Mesothelial cell of epicardium (in vitro differentiated cells): ENCODE measurements around the gene TMEM163. TPM values are rescaled to one million over a fixed set of nuclear protein-coding genes. Genes with fewer than 3 reads are reported as not detected.
A peak's percentile ranks its signal among the peaks of the same experiment; 100 is the strongest.

Source experiments
- DNase-seq, 2 experiments: peaks; one replicate each; pipeline ENCODE4 v3.0.0; 2021; ENCODE audit warnings: low spot score in 2 of 2; ENCODE audit not compliant: unreplicated experiment in 2 of 2
- H3K27ac Mint-ChIP-seq: 2 replicates; pipeline ENCODE4 v1.8.0; 2021; ENCODE audit warnings: mixed read lengths
- H3K27me3 Mint-ChIP-seq: 2 replicates; pipeline ENCODE4 v1.8.0; 2021; ENCODE audit warnings: low read depth, mixed read lengths
- H3K36me3 Mint-ChIP-seq: 2 replicates; pipeline ENCODE4 v1.8.0; 2021; ENCODE audit warnings: mixed read lengths
- H3K4me1 Mint-ChIP-seq: 2 replicates; pipeline ENCODE4 v1.8.0; 2021; ENCODE audit warnings: mixed read lengths
- H3K4me3 Mint-ChIP-seq: 2 replicates; pipeline ENCODE4 v1.8.0; 2021; ENCODE audit warnings: mild to moderate bottlenecking, moderate library complexity, mixed read lengths
- H3K9me3 Mint-ChIP-seq: 2 replicates; pipeline ENCODE4 v1.8.0; 2021; ENCODE audit warnings: mixed read lengths
- total RNA-seq: library from RNA; stranded (reverse); gene quantifications from 3 replicates; pipeline ENCODE4 v1.2.1, GENCODE V29; 2021
- TF ChIP-seq, protein P1 (sequence below): fragments of 200-600 bp; sonication (generic); IDR thresholded peaks from one replicate; pipeline ENCODE4 v1.5.0; 2021; ENCODE audit warnings: antibody characterized with exemption; ENCODE audit not compliant: unreplicated experiment

TMEM163 gene
- total RNA-seq, 1 donor from 2014 or later, result 0.47 TPM

GRCh38 chr2:134550566-134551164 is 168.1 kb downstream of the TMEM163 start:
- Mint-ChIP-seq H3K36me3 (no peaks in the 10 kb centered on the region), H3K27me3 (peaks cover 37% of the 10 kb centered on the region), H3K4me3 (no peak overlapping the region), H3K27ac (no peak overlapping the region), H3K9me3 (no peaks in the 10 kb centered on the region), H3K4me1 (no peaks in the 10 kb centered on the region)
- TF ChIP-seq, protein P1, sequence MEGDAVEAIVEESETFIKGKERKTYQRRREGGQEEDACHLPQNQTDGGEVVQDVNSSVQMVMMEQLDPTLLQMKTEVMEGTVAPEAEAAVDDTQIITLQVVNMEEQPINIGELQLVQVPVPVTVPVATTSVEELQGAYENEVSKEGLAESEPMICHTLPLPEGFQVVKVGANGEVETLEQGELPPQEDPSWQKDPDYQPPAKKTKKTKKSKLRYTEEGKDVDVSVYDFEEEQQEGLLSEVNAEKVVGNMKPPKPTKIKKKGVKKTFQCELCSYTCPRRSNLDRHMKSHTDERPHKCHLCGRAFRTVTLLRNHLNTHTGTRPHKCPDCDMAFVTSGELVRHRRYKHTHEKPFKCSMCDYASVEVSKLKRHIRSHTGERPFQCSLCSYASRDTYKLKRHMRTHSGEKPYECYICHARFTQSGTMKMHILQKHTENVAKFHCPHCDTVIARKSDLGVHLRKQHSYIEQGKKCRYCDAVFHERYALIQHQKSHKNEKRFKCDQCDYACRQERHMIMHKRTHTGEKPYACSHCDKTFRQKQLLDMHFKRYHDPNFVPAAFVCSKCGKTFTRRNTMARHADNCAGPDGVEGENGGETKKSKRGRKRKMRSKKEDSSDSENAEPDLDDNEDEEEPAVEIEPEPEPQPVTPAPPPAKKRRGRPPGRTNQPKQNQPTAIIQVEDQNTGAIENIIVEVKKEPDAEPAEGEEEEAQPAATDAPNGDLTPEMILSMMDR, result no peak
- DNase-seq, result no peak

DNA sequence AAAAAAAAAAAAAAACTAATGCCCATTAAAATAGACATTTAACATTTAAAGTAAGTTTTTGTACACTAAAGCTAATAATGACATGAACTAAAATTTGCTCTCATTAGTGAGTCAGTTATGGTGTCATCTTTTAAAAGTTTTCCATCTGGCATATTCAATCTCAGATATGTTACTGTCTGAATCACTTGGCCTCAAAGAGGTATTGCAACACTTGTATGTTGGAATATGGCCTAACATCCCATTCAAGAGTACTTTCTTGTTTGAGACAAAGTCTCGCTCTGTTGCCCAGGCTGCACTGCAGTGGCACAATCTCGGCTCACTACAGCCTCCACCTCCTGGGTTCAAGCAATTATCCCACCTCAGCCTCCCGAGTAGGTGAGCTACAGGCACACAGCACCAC is 169.7 kb downstream of the TMEM163 start:
- Mint-ChIP-seq H3K4me3 (no peak overlapping the region), H3K27me3 (peaks cover 31% of the 10 kb centered on the region), H3K27ac (no peak overlapping the region), H3K36me3 (no peaks in the 10 kb centered on the region), H3K9me3 (no peaks in the 10 kb centered on the region), H3K4me1 (no peaks in the 10 kb centered on the region)
- DNase-seq, result no peak
- TF ChIP-seq, protein P1, result no peak

DNA sequence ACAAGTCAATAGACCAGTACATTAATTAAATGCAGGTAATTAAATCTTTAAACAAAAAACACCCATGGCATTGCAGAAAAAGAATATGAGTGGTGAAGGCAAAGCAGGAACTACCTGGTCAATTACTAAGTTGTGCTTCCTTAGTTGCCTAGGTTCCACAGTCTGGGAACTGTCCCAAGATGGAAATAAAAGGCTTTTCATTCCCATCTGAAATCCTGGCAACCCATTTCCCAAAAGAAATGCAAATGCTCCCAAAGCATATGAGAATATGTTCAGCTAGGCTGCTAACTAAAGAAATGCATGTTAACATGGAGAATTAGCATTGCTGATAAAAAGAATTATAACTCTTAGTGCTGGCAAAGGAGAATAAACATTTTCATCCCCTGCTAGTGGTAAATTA is 177.8 kb downstream of the TMEM163 start:
- Mint-ChIP-seq H3K4me3 (no peak overlapping the region), H3K27me3 (peaks cover 15% of the 10 kb centered on the region), H3K27ac (no peak overlapping the region), H3K9me3 (no peaks in the 10 kb centered on the region), H3K4me1 (no peaks in the 10 kb centered on the region), H3K36me3 (no peaks in the 10 kb centered on the region)
- DNase-seq, result no peak
- TF ChIP-seq, protein P1, result no peak

DNA sequence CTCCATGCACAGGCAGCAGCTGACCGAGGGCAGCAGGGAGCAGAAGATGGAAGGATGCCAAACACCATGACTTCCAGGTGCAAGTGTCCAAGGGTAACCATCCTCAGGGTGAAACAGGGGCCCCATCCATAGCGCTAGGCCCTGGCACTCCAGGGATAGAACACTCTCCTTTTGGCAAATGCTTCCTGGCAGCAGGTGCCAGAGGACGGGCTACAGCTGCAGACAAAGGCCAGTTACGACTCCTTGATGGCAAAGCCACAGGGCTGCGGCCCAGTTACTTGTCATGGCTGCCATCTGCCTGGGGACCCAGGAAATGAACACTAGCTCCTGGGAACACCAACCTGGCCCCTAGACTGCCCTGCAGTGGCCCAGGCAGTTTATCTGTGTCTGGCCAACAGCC is 178.8 kb downstream of the TMEM163 start:
- DNase-seq, result no peak
- Mint-ChIP-seq H3K9me3 (no peaks in the 10 kb centered on the region), H3K36me3 (no peaks in the 10 kb centered on the region), H3K4me3 (no peak overlapping the region), H3K27ac (no peak overlapping the region), H3K27me3 (peaks cover 7% of the 10 kb centered on the region), H3K4me1 (no peaks in the 10 kb centered on the region)
- TF ChIP-seq, protein P1, result no peak

- Mint-ChIP-seq H3K4me3 (no peak overlapping the region), H3K36me3 (no peaks in the 10 kb centered on the region), H3K4me1 (no peaks in the 10 kb centered on the region), H3K27me3 (peaks cover under 1% of the 10 kb centered on the region), H3K9me3 (no peaks in the 10 kb centered on the region), H3K27ac (no peak overlapping the region)
- TF ChIP-seq, protein P1, result peak; percentile 16
- DNase-seq, result no peak
Observed at GRCh38 chr2:134537702-134538101, 181.1 kb downstream of the TMEM163 start.

- H3K4me1 Mint-ChIP-seq, result no peaks in the 10 kb centered on the region
- TF ChIP-seq, protein P1, result no peak
- H3K27ac Mint-ChIP-seq, result no peak overlapping the region
- no peaks in the 10 kb centered on the region for H3K27me3 Mint-ChIP-seq
- no peak overlapping the region for H3K4me3 Mint-ChIP-seq
- DNase-seq, result no peak
- no peaks in the 10 kb centered on the region for H3K36me3 Mint-ChIP-seq
- no peaks in the 10 kb centered on the region for H3K9me3 Mint-ChIP-seq
Observed at GRCh38 chr2:134537121-134537520, 181.7 kb downstream of the TMEM163 start.
